ENCODE measurements around the gene ACSS1.

ACSS1 gene

GRCh38 chr20:25055711-25056495 lies 2.0 kb downstream of the ACSS1 start:
- peaks cover 64% of the 10 kb centered on the region for H3K27me3 ChIP-seq (ENCODE audit: control insufficient read depth, insufficient read depth, low read length)
- no peak overlapping the region for H3K27ac ChIP-seq (ENCODE audit: low read depth, low read length)
- H3K9ac ChIP-seq (ENCODE audit: low read depth, low read length): no peak overlapping the region
- H3K4me1 ChIP-seq (ENCODE audit: control insufficient read depth, insufficient read depth, low read length): peaks cover 13% of the 10 kb centered on the region
- no peaks in the 10 kb centered on the region for H3K9me3 ChIP-seq (ENCODE audit: control insufficient read depth, insufficient read depth, low read length)
- no peaks in the 10 kb centered on the region for H3K36me3 ChIP-seq (ENCODE audit: control insufficient read depth, insufficient read depth, low read length)
- H3K4me3 ChIP-seq (ENCODE audit: low read depth, low read length): no peak overlapping the region

- Histone ChIP-seq H3K27me3 (ENCODE audit: control insufficient read depth, insufficient read depth, low read length) (peaks cover 57% of the 10 kb centered on the region), H3K27ac (ENCODE audit: low read depth, low read length) (no peak overlapping the region), H3K9ac (ENCODE audit: low read depth, low read length) (no peak overlapping the region), H3K36me3 (ENCODE audit: control insufficient read depth, insufficient read depth, low read length) (no peaks in the 10 kb centered on the region), H3K9me3 (ENCODE audit: control insufficient read depth, insufficient read depth, low read length) (no peaks in the 10 kb centered on the region), H3K4me3 (ENCODE audit: low read depth, low read length) (no peak overlapping the region), H3K4me1 (ENCODE audit: control insufficient read depth, insufficient read depth, low read length) (peaks cover 13% of the 10 kb centered on the region)
These were observed 2.8 kb downstream of the ACSS1 start for GRCh38 chr20:25054995-25055629.

GRCh38 chr20:25054096-25054820 lies 3.7 kb downstream of the ACSS1 start:
- Histone ChIP-seq H3K9ac (ENCODE audit: low read depth, low read length) (no peak overlapping the region), H3K27ac (ENCODE audit: low read depth, low read length) (no peak overlapping the region), H3K27me3 (ENCODE audit: control insufficient read depth, insufficient read depth, low read length) (peaks cover 51% of the 10 kb centered on the region), H3K4me3 (ENCODE audit: low read depth, low read length) (no peak overlapping the region), H3K4me1 (ENCODE audit: control insufficient read depth, insufficient read depth, low read length) (peaks cover 13% of the 10 kb centered on the region), H3K9me3 (ENCODE audit: control insufficient read depth, insufficient read depth, low read length) (no peaks in the 10 kb centered on the region), H3K36me3 (ENCODE audit: control insufficient read depth, insufficient read depth, low read length) (no peaks in the 10 kb centered on the region)

- Histone ChIP-seq H3K4me1 (ENCODE audit: control insufficient read depth, insufficient read depth, low read length) (peaks cover 10% of the 10 kb centered on the region), H3K36me3 (ENCODE audit: control insufficient read depth, insufficient read depth, low read length) (no peaks in the 10 kb centered on the region), H3K4me3 (ENCODE audit: low read depth, low read length) (no peak overlapping the region), H3K27ac (ENCODE audit: low read depth, low read length) (no peak overlapping the region), H3K27me3 (ENCODE audit: control insufficient read depth, insufficient read depth, low read length) (peaks cover 43% of the 10 kb centered on the region), H3K9me3 (ENCODE audit: control insufficient read depth, insufficient read depth, low read length) (no peaks in the 10 kb centered on the region), H3K9ac (ENCODE audit: low read depth, low read length) (no peak overlapping the region)
These were observed 4.5 kb downstream of the ACSS1 start for GRCh38 chr20:25053255-25054031.

GRCh38 chr20:25052255-25053194 lies 5.4 kb downstream of the ACSS1 start:
- peaks cover 37% of the 10 kb centered on the region for H3K27me3 ChIP-seq (ENCODE audit: control insufficient read depth, insufficient read depth, low read length)
- H3K9me3 ChIP-seq (ENCODE audit: control insufficient read depth, insufficient read depth, low read length): no peaks in the 10 kb centered on the region
- H3K9ac ChIP-seq (ENCODE audit: low read depth, low read length): no peak overlapping the region
- peaks cover 8% of the 10 kb centered on the region for H3K4me1 ChIP-seq (ENCODE audit: control insufficient read depth, insufficient read depth, low read length)
- H3K36me3 ChIP-seq (ENCODE audit: control insufficient read depth, insufficient read depth, low read length): no peaks in the 10 kb centered on the region
- no peak overlapping the region for H3K4me3 ChIP-seq (ENCODE audit: low read depth, low read length)
- H3K27ac ChIP-seq (ENCODE audit: low read depth, low read length): no peak overlapping the region

- Histone ChIP-seq H3K4me1 (ENCODE audit: control insufficient read depth, insufficient read depth, low read length) (peaks cover 8% of the 10 kb centered on the region), H3K9ac (ENCODE audit: low read depth, low read length) (no peak overlapping the region), H3K36me3 (ENCODE audit: control insufficient read depth, insufficient read depth, low read length) (no peaks in the 10 kb centered on the region), H3K9me3 (ENCODE audit: control insufficient read depth, insufficient read depth, low read length) (no peaks in the 10 kb centered on the region), H3K27ac (ENCODE audit: low read depth, low read length) (no peak overlapping the region), H3K27me3 (ENCODE audit: control insufficient read depth, insufficient read depth, low read length) (peaks cover 27% of the 10 kb centered on the region), H3K4me3 (ENCODE audit: low read depth, low read length) (no peak overlapping the region)
These were observed 6.4 kb downstream of the ACSS1 start for GRCh38 chr20:25051386-25052155.

- Histone ChIP-seq H3K9me3 (ENCODE audit: control insufficient read depth, insufficient read depth, low read length) (no peaks in the 10 kb centered on the region), H3K27me3 (ENCODE audit: control insufficient read depth, insufficient read depth, low read length) (peaks cover 19% of the 10 kb centered on the region), H3K27ac (ENCODE audit: low read depth, low read length) (no peak overlapping the region), H3K9ac (ENCODE audit: low read depth, low read length) (no peak overlapping the region), H3K4me3 (ENCODE audit: low read depth, low read length) (no peak overlapping the region), H3K4me1 (ENCODE audit: control insufficient read depth, insufficient read depth, low read length) (peaks cover 8% of the 10 kb centered on the region), H3K36me3 (ENCODE audit: control insufficient read depth, insufficient read depth, low read length) (no peaks in the 10 kb centered on the region)
These were observed 7.2 kb downstream of the ACSS1 start for GRCh38 chr20:25050501-25051350.

GRCh38 chr20:25050082-25050481 lies 7.9 kb downstream of the ACSS1 start:
- Histone ChIP-seq H3K27me3 (ENCODE audit: control insufficient read depth, insufficient read depth, low read length) (peaks cover 12% of the 10 kb centered on the region), H3K9me3 (ENCODE audit: control insufficient read depth, insufficient read depth, low read length) (no peaks in the 10 kb centered on the region), H3K27ac (ENCODE audit: low read depth, low read length) (no peak overlapping the region), H3K9ac (ENCODE audit: low read depth, low read length) (no peak overlapping the region), H3K4me1 (ENCODE audit: control insufficient read depth, insufficient read depth, low read length) (peaks cover 8% of the 10 kb centered on the region), H3K36me3 (ENCODE audit: control insufficient read depth, insufficient read depth, low read length) (no peaks in the 10 kb centered on the region), H3K4me3 (ENCODE audit: low read depth, low read length) (no peak overlapping the region)
